Stomach (tissue), 9 donors: ENCODE measurements around the gene SIRT7. TPM values are rescaled to one million over a fixed set of nuclear protein-coding genes. Genes with fewer than 3 reads are reported as not detected.

Experiments
- DNase-seq, 2 donors: peaks; one replicate each; pipeline versions ENCODE4 v3.0.0 to v3.0.0-alpha.2; 2013 to 2019
- H3K27ac ChIP-seq, 5 donors: fragments of 200-600 bp in 4 of 5; sonication (generic) in 4 of 5; one replicate each; pipeline ENCODE4 v1.5.1; 2013 to 2019; ENCODE audit warnings: mild to moderate bottlenecking in 1 of 5, moderate library complexity in 1 of 5
- H3K27me3 ChIP-seq, 3 donors: fragments of 200-600 bp; sonication (generic); one replicate each; pipeline ENCODE4 v1.5.1; 2017 to 2019; ENCODE audit warnings: mixed run types in 1 of 3
- H3K36me3 ChIP-seq, 4 donors: fragments of 200-600 bp; sonication (generic); 1 replicate in 3 of 4; 2 replicates in 1 of 4; pipeline ENCODE4 v1.5.1; 2016 to 2019
- H3K4me1 ChIP-seq, 4 donors: fragments of 200-600 bp; sonication (generic); one replicate each; pipeline ENCODE4 v1.5.1; 2016 to 2019
- H3K4me3 ChIP-seq, 4 donors: fragments of 200-600 bp; sonication (generic) in 3 of 4; one replicate each; pipeline ENCODE4 v1.5.1; 2016 to 2019; ENCODE audit warnings: mild to moderate bottlenecking in 1 of 4
- H3K9me3 ChIP-seq, 4 donors: fragments of 200-600 bp; sonication (generic); one replicate each; pipeline ENCODE4 v1.5.1; 2016 to 2019
- CTCF ChIP-seq, 7 experiments: fragments of 450-650 bp in 4 of 7; fragments of 200-600 bp in 3 of 7; sonication (generic) in 3 of 7; IDR thresholded peaks; one replicate each; pipeline ENCODE4 v1.5.1; 2016 to 2019; ENCODE audit warnings: antibody characterized with exemption in 7 of 7, control low read depth in 2 of 7, mild to moderate bottlenecking in 1 of 7
- EP300 ChIP-seq: sonication (generic); formaldehyde crosslinking; IDR thresholded peaks from one replicate; pipeline ENCODE4 v1.6.1; 2017; ENCODE audit warnings: antibody characterized with exemption
- POLR2A ChIP-seq, 4 donors: fragments of 450-650 bp; IDR thresholded peaks; one replicate each; pipeline ENCODE4 v1.6.1; 2016; ENCODE audit warnings: antibody characterized with exemption in 4 of 4, control low read depth in 2 of 4, mild to moderate bottlenecking in 1 of 4, moderate library complexity in 1 of 4
- POLR2AphosphoS5 ChIP-seq, 3 donors: sonication (generic); formaldehyde crosslinking; IDR thresholded peaks; one replicate each; pipeline ENCODE4 v1.6.1; 2016; ENCODE audit warnings: antibody characterized with exemption in 3 of 3
- WGBS, 5 donors: extraction: QIAGEN DNeasy Blood & Tissue Kit in 3 of 5; methylation state at CpG; one replicate each; pipeline versions ENCODE4 v1.1.5 to v1.1.7; 2013 to 2018; 5-methylcytosine and 5-hydroxymethylcytosine counted together
- intact Hi-C: fragments of 100-400 bp; cut with DNase I; formaldehyde crosslinking; loops from one replicate; pipeline ENCODE4 v1.15.1; 2023; ENCODE audit warnings: low total_unique reads
- polyA plus RNA-seq, 3 donors: library from polyadenylated mRNA; stranded (reverse); fragments of 200-250 nt; gene quantifications; one replicate each; pipeline ENCODE4 v1.2.3, GENCODE V29; 2013
- total RNA-seq, 5 donors: library from RNA; depleted of rRNA; stranded (reverse); fragments of >200 nt; gene quantifications; one replicate each; pipeline versions ENCODE4 v1.1.0 to v1.2.3, GENCODE V29; 2014 to 2016
- donor health status: healthy with polysubstance abuse.
- donor health status: Bipolar disorder and iron deficiency.
- donor health status: healthy.

The SIRT7 gene
- total and polyA plus RNA-seq, 8 donors = 18.2 to 128 (median 45.5) TPM

DNA sequence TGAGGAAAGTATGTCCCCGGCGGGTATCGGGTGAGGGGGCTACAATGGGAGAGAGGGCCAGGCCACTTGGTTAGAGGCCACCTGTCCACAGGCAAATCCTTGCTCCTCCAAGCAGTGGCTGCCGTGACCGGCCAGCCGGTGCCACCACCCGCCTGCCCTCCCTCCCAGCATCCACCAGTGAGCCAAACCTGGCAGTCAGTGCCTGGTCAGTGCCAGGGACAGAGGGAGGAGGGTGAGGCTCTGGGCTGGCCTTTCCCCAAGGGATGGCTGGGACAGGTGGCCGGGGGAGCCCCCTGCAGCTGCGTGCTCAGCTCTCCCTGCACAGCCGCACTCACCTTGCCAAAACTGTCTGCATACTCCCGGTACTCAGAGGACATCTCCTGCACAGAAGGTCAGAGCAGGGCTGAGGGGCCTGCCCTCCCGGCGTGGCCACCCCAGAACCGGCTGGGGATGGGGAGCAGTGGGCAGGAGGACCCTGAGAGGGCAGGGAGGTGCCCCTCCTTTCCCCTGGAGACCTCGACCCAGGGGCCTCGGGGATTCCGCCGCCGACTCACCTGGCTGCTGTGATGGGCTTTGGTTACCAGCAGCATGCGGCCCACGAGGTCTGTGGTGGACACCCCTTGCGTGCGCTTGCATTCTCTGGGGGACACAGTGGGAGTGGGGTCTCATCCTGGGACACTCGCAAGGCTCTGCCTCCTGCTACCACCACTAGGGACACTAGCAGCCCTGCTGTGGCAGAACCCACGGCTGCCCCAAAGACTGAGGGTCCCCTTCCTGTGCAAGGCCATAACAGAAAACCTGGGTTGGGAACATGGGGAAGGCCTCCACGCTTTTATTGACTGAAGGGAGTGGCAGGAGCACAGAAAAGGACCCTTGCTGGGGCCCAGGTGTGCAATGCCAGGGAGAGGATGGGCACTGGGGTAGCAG lies 10.5 kb downstream of the SIRT7 start:
- Histone ChIP-seq H3K9me3 (no peaks in the 10 kb centered on the region), H3K4me1 (peaks cover 11 to 50% (median 37%) of the 10 kb centered on the region in 4 donors), H3K27ac (no peak overlapping the region), H3K36me3 (peaks cover 42 to 71% (median 63%) of the 10 kb centered on the region in 4 donors), H3K27me3 (peaks cover 0 to 10% (median 5%) of the 10 kb centered on the region in 3 donors), H3K4me3 (no peak overlapping the region)
- no peak for TF ChIP-seq EP300
- no peak for TF ChIP-seq POLR2AphosphoS5 (IDR thresholded peaks at IDR 0.05)
- intact Hi-C loops = no loop called here
- DNase-seq = no peak
- WGBS, 5 donors = 91 to 95% (median 93%) methylated on average over 20 to 26 of the region's 26 CpGs

DNA sequence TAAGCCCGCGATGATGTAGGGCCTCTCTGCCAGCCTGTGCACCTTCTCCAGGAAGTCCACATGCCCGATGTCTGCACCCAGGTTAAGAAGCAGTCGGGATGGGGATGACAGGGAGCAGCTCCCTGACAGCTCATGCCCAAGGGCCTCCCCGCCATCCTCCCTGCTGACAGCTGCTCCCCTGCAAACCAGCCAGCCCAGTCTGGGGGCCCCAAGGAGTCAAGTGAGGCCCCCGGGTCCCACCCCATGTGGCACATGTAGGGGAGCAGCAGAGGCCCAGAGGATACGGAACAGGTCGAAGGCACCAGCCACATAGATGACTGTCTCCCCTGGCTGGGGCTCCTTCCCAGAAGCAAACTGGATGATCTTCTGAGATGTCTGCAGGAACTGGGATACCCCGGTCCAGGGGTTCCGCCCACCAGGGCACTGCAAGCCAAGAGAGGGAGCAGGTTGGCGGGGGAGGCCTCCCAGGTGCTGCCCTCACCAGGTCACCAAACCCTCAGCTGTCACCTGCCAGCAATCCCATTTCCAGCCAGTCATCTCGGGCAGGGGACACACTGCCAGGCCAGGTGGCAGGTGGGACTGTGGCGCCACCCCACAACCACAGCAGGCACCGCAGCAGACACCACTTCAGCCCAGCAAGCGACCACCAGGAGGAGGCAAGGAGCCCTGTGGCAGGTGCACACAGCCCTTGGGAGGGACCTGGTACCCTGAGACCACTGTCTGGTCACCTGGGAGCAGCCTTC lies 11.3 kb downstream of the SIRT7 start:
- Histone ChIP-seq H3K9me3 (no peaks in the 10 kb centered on the region), H3K4me1 (peaks cover 19 to 50% (median 37%) of the 10 kb centered on the region in 4 donors), H3K36me3 (peaks cover 39 to 64% (median 56%) of the 10 kb centered on the region in 4 donors), H3K4me3 (no peak overlapping the region), H3K27me3 (peaks cover 0 to 18% (median 13%) of the 10 kb centered on the region in 3 donors), H3K27ac (no peak overlapping the region)
- intact Hi-C loops = no loop called here
- DNase-seq = no peak
- WGBS, 5 donors = 83 to 94% (median 91%) methylated on average over 7 to 15 of the region's 15 CpGs
- no peak for TF ChIP-seq POLR2A (IDR thresholded peaks at IDR 0.05)
- no peak for TF ChIP-seq POLR2AphosphoS5 (IDR thresholded peaks at IDR 0.05)
- no peak for TF ChIP-seq CTCF (IDR thresholded peaks at IDR 0.05)
- TF ChIP-seq EP300 = no peak

DNA sequence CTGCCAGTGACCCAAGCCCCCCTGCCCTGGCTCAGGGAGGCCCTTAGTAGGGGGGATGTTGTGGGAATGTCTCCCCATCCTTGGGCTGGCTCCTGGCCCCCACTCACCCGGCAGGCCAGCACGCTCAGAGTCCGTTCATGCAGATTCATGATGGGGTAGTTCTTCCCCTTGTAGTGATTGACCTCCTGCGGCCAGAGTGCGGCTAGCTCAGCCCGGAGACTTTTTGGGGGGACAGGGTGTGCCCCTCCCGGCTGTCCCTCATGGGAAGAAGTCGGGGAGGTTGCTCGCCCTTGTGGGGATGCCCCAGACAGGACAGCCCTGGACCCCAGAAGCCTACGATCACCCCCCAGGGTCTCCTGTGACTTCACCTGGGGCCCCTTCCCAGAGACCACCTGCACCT lies 12.0 kb downstream of the SIRT7 start:
- Histone ChIP-seq H3K9me3 (no peaks in the 10 kb centered on the region), H3K4me1 (peaks cover 20 to 52% (median 39%) of the 10 kb centered on the region in 4 donors), H3K27me3 (peaks cover 0 to 24% (median 17%) of the 10 kb centered on the region in 3 donors), H3K36me3 (peaks cover 39 to 64% (median 56%) of the 10 kb centered on the region in 4 donors), H3K4me3 (no peak overlapping the region), H3K27ac (no peak overlapping the region)
- intact Hi-C loops = no loop called here
- 94 to 97% (median 96%) methylated on average over 6 to 10 of the region's 10 CpGs; no CpG with 5 or more reads in 1 of the 5 donors for WGBS, 5 donors
- TF ChIP-seq POLR2AphosphoS5 (IDR thresholded peaks at IDR 0.05) (no peak), CTCF (IDR thresholded peaks at IDR 0.05) (no peak), POLR2A (IDR thresholded peaks at IDR 0.05) (no peak), EP300 (no peak)
- DNase-seq = no peak

DNA sequence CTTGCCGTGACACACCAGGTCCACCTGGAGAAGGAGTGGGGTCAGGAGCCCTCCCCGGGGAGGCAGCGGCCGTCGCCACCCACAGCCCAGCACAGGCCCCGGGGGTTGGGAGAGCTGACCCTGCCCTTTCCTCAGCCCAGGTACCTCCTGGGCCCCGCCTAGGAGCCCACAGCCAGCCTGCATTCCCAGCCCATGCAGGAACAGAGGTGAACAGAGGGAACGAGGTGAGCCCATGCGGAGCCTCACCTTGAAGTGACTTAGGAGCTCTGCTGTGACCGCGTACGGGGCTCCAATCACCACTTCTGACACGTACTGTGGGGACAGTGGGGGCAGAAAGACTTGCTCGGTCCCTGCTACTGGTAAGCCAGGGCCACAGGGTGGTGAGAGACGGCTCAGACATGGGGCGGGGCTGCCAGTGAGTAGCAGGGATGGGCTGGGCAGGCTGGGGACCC lies 12.5 kb downstream of the SIRT7 start:
- Histone ChIP-seq H3K36me3 (peaks cover 39 to 66% (median 59%) of the 10 kb centered on the region in 4 donors), H3K27ac (no peak overlapping the region), H3K4me3 (no peak overlapping the region), H3K4me1 (peaks cover 18 to 47% (median 35%) of the 10 kb centered on the region in 4 donors), H3K9me3 (no peaks in the 10 kb centered on the region), H3K27me3 (peaks cover 0 to 25% (median 17%) of the 10 kb centered on the region in 3 donors)
- DNase-seq = no peak
- intact Hi-C loops = no loop called here
- no peak for TF ChIP-seq POLR2A (IDR thresholded peaks at IDR 0.05)
- no peak for TF ChIP-seq POLR2AphosphoS5 (IDR thresholded peaks at IDR 0.05)
- no peak for TF ChIP-seq EP300
- no peak for TF ChIP-seq CTCF (IDR thresholded peaks at IDR 0.05)
- 90 to 98% (median 93%) methylated on average over 8 to 16 of the region's 16 CpGs for WGBS, 5 donors
